ENCODE results near the gene TPST1. TPM values are rescaled to one million over a fixed set of nuclear protein-coding genes. Genes with fewer than 3 reads are reported as not detected.

Gene TPST1
- total RNA-seq, 1 donor, result 137 TPM

- Histone ChIP-seq H3K79me2 (ENCODE audit: insufficient read depth, low read length) (no peaks in the 10 kb centered on the region), H3K27me3 (ENCODE audit: insufficient read depth, low read length) (no peaks in the 10 kb centered on the region), H3K4me3 (ENCODE audit: insufficient read depth, low read length) (no peak overlapping the region), H3K9me3 (ENCODE audit: low read depth, low read length) (no peaks in the 10 kb centered on the region), H3K36me3 (ENCODE audit: insufficient read depth, low read length) (no peaks in the 10 kb centered on the region), H2AFZ (ENCODE audit: low read length) (no peak overlapping the region), H3K4me2 (ENCODE audit: insufficient read depth, low read length) (no peak overlapping the region), H4K20me1 (ENCODE audit: insufficient read depth, low read length) (no peaks in the 10 kb centered on the region), H3K4me1 (ENCODE audit: insufficient read depth, low read length) (no peaks in the 10 kb centered on the region), H3K27ac (ENCODE audit: low read depth, low read length) (no peak overlapping the region)
- DNase-seq (ENCODE audit: insufficient read length, low spot score, missing footprints), result no peak
- TF ChIP-seq, protein P1, sequence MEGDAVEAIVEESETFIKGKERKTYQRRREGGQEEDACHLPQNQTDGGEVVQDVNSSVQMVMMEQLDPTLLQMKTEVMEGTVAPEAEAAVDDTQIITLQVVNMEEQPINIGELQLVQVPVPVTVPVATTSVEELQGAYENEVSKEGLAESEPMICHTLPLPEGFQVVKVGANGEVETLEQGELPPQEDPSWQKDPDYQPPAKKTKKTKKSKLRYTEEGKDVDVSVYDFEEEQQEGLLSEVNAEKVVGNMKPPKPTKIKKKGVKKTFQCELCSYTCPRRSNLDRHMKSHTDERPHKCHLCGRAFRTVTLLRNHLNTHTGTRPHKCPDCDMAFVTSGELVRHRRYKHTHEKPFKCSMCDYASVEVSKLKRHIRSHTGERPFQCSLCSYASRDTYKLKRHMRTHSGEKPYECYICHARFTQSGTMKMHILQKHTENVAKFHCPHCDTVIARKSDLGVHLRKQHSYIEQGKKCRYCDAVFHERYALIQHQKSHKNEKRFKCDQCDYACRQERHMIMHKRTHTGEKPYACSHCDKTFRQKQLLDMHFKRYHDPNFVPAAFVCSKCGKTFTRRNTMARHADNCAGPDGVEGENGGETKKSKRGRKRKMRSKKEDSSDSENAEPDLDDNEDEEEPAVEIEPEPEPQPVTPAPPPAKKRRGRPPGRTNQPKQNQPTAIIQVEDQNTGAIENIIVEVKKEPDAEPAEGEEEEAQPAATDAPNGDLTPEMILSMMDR (IDR thresholded peaks at IDR 0.05; ENCODE audit: extremely low read depth, low read depth, low read length), result no peak
Measured at GRCh38 chr7:66176914-66177313, 28.2 kb upstream of the TPST1 start.

GRCh38 chr7:66178258-66178657, 26.9 kb upstream of the TPST1 start:
- Histone ChIP-seq H3K36me3 (ENCODE audit: insufficient read depth, low read length) (no peaks in the 10 kb centered on the region), H4K20me1 (ENCODE audit: insufficient read depth, low read length) (no peaks in the 10 kb centered on the region), H3K79me2 (ENCODE audit: insufficient read depth, low read length) (no peaks in the 10 kb centered on the region), H3K27ac (ENCODE audit: low read depth, low read length) (no peak overlapping the region), H3K4me2 (ENCODE audit: insufficient read depth, low read length) (no peak overlapping the region), H3K9me3 (ENCODE audit: low read depth, low read length) (no peaks in the 10 kb centered on the region), H3K27me3 (ENCODE audit: insufficient read depth, low read length) (no peaks in the 10 kb centered on the region), H2AFZ (ENCODE audit: low read length) (no peak overlapping the region), H3K4me3 (ENCODE audit: insufficient read depth, low read length) (no peak overlapping the region), H3K4me1 (ENCODE audit: insufficient read depth, low read length) (peaks cover 1% of the 10 kb centered on the region)
- TF ChIP-seq, protein P1 (IDR thresholded peaks at IDR 0.05; ENCODE audit: extremely low read depth, low read depth, low read length), result no peak
- no peak for DNase-seq (ENCODE audit: insufficient read length, low spot score, missing footprints)

DNA sequence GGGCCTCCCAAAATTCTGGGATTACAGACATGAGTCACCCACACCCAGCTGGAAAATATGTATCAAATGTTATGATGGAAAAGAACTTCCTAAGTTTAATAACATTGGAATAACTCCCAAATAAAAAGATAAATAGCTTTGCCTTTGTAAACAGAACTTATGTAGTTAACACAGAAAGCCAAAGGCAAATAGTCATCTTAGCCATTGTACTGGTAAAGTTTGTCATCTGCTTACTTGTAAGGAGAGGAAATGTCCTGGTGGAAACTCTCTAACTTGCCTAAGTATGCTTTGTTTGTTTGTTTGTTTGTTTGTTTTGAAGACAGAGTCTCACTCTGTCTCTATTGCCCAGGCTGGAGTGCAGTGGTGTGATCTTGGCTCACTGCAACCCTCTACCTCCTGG, 23.8 kb upstream of the TPST1 start:
- TF ChIP-seq, protein P1 (IDR thresholded peaks at IDR 0.05; ENCODE audit: extremely low read depth, low read depth, low read length), result no peak

DNA sequence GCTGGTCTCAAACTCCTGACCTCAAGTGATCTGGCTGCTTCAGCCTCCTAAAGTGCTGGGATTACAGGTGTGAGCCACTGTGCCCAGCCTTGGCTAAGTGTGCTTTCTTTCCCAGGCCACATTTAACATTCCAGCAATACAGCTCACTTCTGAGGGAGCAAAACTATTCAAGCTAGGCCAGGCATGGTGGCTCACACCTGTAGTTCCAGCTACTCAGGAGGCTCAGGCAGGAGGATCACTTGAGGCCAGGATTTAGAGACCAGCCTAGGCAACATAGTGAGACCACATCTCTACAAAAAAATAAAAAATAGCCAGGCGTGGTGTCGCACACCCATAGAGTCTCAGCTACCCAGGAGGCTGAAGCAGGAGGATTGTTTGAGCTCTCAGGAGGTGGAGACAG, 23.3 kb upstream of the TPST1 start:
- Histone ChIP-seq H4K20me1 (ENCODE audit: insufficient read depth, low read length) (no peaks in the 10 kb centered on the region), H3K4me3 (ENCODE audit: insufficient read depth, low read length) (no peak overlapping the region), H3K27ac (ENCODE audit: low read depth, low read length) (no peak overlapping the region), H3K79me2 (ENCODE audit: insufficient read depth, low read length) (no peaks in the 10 kb centered on the region), H3K4me2 (ENCODE audit: insufficient read depth, low read length) (no peak overlapping the region), H3K4me1 (ENCODE audit: insufficient read depth, low read length) (peaks cover 12% of the 10 kb centered on the region), H3K9me3 (ENCODE audit: low read depth, low read length) (no peaks in the 10 kb centered on the region), H3K36me3 (ENCODE audit: insufficient read depth, low read length) (no peaks in the 10 kb centered on the region), H2AFZ (ENCODE audit: low read length) (no peak overlapping the region), H3K27me3 (ENCODE audit: insufficient read depth, low read length) (no peaks in the 10 kb centered on the region)
- TF ChIP-seq, protein P1 (IDR thresholded peaks at IDR 0.05; ENCODE audit: extremely low read depth, low read depth, low read length), result no peak
- DNase-seq (ENCODE audit: insufficient read length, low spot score, missing footprints), result no peak

More for the DNA sequence above, 23.8 kb upstream of the TPST1 start:
- H4K20me1 ChIP-seq (ENCODE audit: insufficient read depth, low read length), result no peaks in the 10 kb centered on the region
- no peak overlapping the region for H2AFZ ChIP-seq (ENCODE audit: low read length)
- H3K27me3 ChIP-seq (ENCODE audit: insufficient read depth, low read length), result no peaks in the 10 kb centered on the region
- H3K27ac ChIP-seq (ENCODE audit: low read depth, low read length), result no peak overlapping the region
- H3K4me2 ChIP-seq (ENCODE audit: insufficient read depth, low read length), result no peak overlapping the region
- no peaks in the 10 kb centered on the region for H3K79me2 ChIP-seq (ENCODE audit: insufficient read depth, low read length)
- no peaks in the 10 kb centered on the region for H3K9me3 ChIP-seq (ENCODE audit: low read depth, low read length)
- no peaks in the 10 kb centered on the region for H3K36me3 ChIP-seq (ENCODE audit: insufficient read depth, low read length)
- no peak for DNase-seq (ENCODE audit: insufficient read length, low spot score, missing footprints)
- H3K4me1 ChIP-seq (ENCODE audit: insufficient read depth, low read length), result peaks cover 12% of the 10 kb centered on the region
- H3K4me3 ChIP-seq (ENCODE audit: insufficient read depth, low read length), result no peak overlapping the region

All from osteoblast (primary cell).